Calu3 (cell line): ENCODE measurements around the gene ULK2. TPM values are rescaled to one million over a fixed set of nuclear protein-coding genes. Genes with fewer than 3 reads are reported as not detected.
A peak's percentile ranks its signal among the peaks of the same experiment; 100 is the strongest.

Source experiments
- BruUV-seq: library from RNA; stranded (reverse); fragments of 400-500 nt; replicated peaks from 2 replicates; lab custom pipeline; 2021; lab: Mats Ljungman, UMichigan
- CTCF ChIA-PET: fragments of 300-600 bp; sonication (Branson Sonifier 250); formaldehyde crosslinking; loops from one replicate; lab custom pipeline; 2022; ENCODE audit warnings: antibody characterized with exemption; lab: Charles Lee
- DNase-seq: peaks from one replicate; pipeline ENCODE4 v3.0.0; 2022
- H3K27ac Mint-ChIP-seq: one replicate; pipeline ENCODE4 v1.8.0; 2022; ENCODE audit warnings: mixed read lengths; ENCODE audit not compliant: unreplicated experiment
- H3K27me3 Mint-ChIP-seq: one replicate; pipeline ENCODE4 v1.8.0; 2022; ENCODE audit warnings: mixed read lengths; ENCODE audit not compliant: unreplicated experiment
- H3K36me3 Mint-ChIP-seq: one replicate; pipeline ENCODE4 v1.8.0; 2022; ENCODE audit warnings: mild to moderate bottlenecking, moderate library complexity, mixed read lengths; ENCODE audit not compliant: insufficient read depth, unreplicated experiment
- H3K4me1 Mint-ChIP-seq: one replicate; pipeline ENCODE4 v1.8.0; 2022; ENCODE audit warnings: mild to moderate bottlenecking, low read depth, mixed read lengths; ENCODE audit not compliant: unreplicated experiment
- H3K4me3 Mint-ChIP-seq: one replicate; pipeline ENCODE4 v1.8.0; 2022; ENCODE audit warnings: mild to moderate bottlenecking, low read depth, moderate library complexity, mixed read lengths; ENCODE audit not compliant: unreplicated experiment
- H3K9me3 Mint-ChIP-seq: one replicate; pipeline ENCODE4 v1.8.0; 2022; ENCODE audit warnings: low read depth, mixed read lengths; ENCODE audit not compliant: unreplicated experiment
- intact Hi-C: fragments of 100-400 bp; cut with micrococcal nuclease; formaldehyde crosslinking; loops from one replicate; pipeline ENCODE4 v1.10.0; 2022; ENCODE audit not compliant: unreplicated experiment
- total RNA-seq: library from RNA; stranded (reverse); gene quantifications from 2 replicates; pipeline ENCODE4 v1.2.3, GENCODE V29; 2022
- TF ChIP-seq, protein P1 (sequence below): fragments of 200-600 bp; IDR thresholded peaks from one replicate; pipeline ENCODE4 v1.8.0; 2022; ENCODE audit warnings: antibody characterized with exemption; ENCODE audit not compliant: unreplicated experiment

ULK2 gene
- total RNA-seq, 1 experiment from 2014 or later, result 4.7 TPM

DNA sequence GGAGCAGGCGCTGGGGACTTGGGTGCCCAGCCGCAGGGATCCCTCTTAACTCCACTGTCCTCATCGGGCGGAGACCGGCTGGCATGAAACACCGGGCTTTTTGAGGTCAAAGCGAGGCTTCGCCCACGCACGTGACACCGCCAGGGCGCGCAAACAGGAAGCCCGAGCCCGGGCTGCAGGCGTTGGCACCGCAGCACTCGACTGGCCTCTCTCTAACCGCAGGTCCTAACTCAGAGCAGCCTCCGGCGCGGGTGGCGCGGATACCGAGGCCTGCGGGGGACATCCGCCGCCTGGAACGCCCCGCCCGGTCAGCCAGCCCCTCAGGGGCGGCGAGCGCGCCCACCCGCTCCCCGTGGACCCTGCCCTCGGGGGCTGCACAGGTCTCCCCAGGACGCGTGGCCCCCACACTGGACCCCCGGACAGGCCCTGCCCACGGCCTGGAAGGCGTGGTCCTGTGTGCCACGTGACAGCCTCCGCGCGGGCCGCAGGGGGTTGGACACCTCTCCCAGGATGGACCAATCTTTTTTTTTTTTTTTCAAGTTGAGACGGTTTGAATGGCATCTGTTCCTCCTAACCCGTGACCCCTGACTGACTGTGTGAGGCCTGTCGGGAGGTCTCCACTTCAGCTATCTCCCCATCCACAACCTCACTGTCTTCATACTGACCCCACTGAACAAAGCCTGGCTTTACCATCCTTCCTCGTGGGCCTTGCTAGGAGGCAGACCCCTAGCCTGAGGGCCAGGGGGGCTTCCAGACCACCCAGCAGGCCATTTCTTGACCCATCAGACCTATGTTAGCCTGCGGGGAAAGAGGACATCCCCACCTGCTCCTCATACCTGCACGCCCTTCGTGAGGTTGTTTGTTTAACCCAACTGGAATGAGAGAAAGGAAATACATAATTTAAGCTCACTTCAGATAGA, 143.0 kb downstream of the ULK2 start:
- peak; percentile 30 for DNase-seq
- intact Hi-C loops, result no loop called here
- Mint-ChIP-seq H3K36me3 (peaks cover 9% of the 10 kb centered on the region), H3K4me1 (peaks cover 24% of the 10 kb centered on the region), H3K27ac (no peak overlapping the region), H3K9me3 (no peaks in the 10 kb centered on the region), H3K4me3 (peak overlapping the region; percentile 44), H3K27me3 (no peaks in the 10 kb centered on the region)
- TF ChIP-seq, protein P1, sequence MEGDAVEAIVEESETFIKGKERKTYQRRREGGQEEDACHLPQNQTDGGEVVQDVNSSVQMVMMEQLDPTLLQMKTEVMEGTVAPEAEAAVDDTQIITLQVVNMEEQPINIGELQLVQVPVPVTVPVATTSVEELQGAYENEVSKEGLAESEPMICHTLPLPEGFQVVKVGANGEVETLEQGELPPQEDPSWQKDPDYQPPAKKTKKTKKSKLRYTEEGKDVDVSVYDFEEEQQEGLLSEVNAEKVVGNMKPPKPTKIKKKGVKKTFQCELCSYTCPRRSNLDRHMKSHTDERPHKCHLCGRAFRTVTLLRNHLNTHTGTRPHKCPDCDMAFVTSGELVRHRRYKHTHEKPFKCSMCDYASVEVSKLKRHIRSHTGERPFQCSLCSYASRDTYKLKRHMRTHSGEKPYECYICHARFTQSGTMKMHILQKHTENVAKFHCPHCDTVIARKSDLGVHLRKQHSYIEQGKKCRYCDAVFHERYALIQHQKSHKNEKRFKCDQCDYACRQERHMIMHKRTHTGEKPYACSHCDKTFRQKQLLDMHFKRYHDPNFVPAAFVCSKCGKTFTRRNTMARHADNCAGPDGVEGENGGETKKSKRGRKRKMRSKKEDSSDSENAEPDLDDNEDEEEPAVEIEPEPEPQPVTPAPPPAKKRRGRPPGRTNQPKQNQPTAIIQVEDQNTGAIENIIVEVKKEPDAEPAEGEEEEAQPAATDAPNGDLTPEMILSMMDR, result no peak
- no TSS peak for BruUV-seq
- CTCF ChIA-PET, result no interaction called here

DNA sequence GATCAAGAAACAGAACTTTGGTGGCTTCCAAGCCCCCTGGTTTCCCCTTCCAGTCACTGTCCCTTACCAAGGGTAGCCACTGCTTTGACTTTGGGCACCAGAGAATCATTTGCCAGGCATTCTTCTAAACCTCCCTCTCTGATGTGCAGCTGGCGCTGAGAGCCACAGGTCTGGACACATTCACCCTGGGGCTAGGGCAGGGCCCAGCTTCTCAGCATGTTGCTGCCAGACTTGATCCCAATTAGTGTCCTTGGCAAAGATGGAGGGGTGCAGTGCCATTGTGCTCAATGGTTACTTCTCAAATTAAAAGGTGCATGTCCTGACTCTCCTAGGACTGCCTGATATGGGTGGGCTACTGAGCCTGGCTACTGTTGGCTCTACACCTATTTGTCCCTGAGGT, 143.8 kb downstream of the ULK2 start:
- Mint-ChIP-seq H3K4me1 (peaks cover 32% of the 10 kb centered on the region), H3K36me3 (peaks cover 6% of the 10 kb centered on the region), H3K27ac (no peak overlapping the region), H3K9me3 (no peaks in the 10 kb centered on the region), H3K4me3 (peak overlapping the region; percentile 44), H3K27me3 (no peaks in the 10 kb centered on the region)
- DNase-seq, result no peak
- BruUV-seq, result no TSS peak
- TF ChIP-seq, protein P1, result no peak
- intact Hi-C loops, result no loop called here
- CTCF ChIA-PET, result no interaction called here

Other genes with a start within 250 kb of the ULK2 start
- gene ALDH3A2, start 219.2 kb downstream of the ULK2 start, total RNA-seq, result 32.4 and 38.0 TPM in 2 replicates
- gene SLC47A2, start 151.4 kb downstream of the ULK2 start, total RNA-seq, result not detected in 2 replicates
- 0.38 and 0.47 TPM in 2 replicates for gene ALDH3A1, start 119.6 kb downstream of the ULK2 start, total RNA-seq
- 25.2 and 27.7 TPM in 2 replicates for gene AKAP10, start 109.9 kb upstream of the ULK2 start, total RNA-seq
- 42.3 and 53.5 TPM in 2 replicates for gene SPECC1, start 141.4 kb upstream of the ULK2 start, total RNA-seq